Uterus (tissue), 2 donors: ENCODE results near the gene ARFIP1.

Source experiments
- CTCF ChIP-seq, 4 experiments: fragments of 200-600 bp in 2 of 4; fragments of 450-650 bp in 2 of 4; sonication (generic) in 2 of 4; IDR thresholded peaks; one replicate each; pipeline ENCODE4 v1.5.1; 2016 to 2019; ENCODE audit warnings: antibody characterized with exemption in 4 of 4, mild to moderate bottlenecking in 2 of 4, moderate library complexity in 1 of 4
- POLR2A ChIP-seq, 2 donors: fragments of 450-650 bp; IDR thresholded peaks; one replicate each; pipeline ENCODE4 v1.6.1; 2016; ENCODE audit warnings: antibody characterized with exemption in 2 of 2, mild to moderate bottlenecking in 1 of 2, moderate library complexity in 1 of 2

- no peak for TF ChIP-seq POLR2A (IDR thresholded peaks at IDR 0.05)
- TF ChIP-seq CTCF (IDR thresholded peaks at IDR 0.05), result no peak
Measured at GRCh38 chr4:152935143-152935542, 155.4 kb downstream of the ARFIP1 start.
